ENCODE data around the gene LRRC59. TPM values are rescaled to one million over a fixed set of nuclear protein-coding genes. Genes with fewer than 3 reads are reported as not detected.
"Not testable (repeated sequence)": the region's sequence is repeated elsewhere in the genome, so short reads cannot be mapped to it uniquely, and the experiment has no call there.

Gene LRRC59
- total RNA-seq, 1 experiment from 2014 or later = 177 TPM

- intact Hi-C loops (cut with micrococcal nuclease; ENCODE audit: unreplicated experiment) = no loop called here
- TF ChIP-seq EZH2 (IDR thresholded peaks at IDR 0.05; ENCODE audit: borderline replicate concordance, low read depth, low read length, poor library complexity, severe bottlenecking) (no peak), CTCF (conservative IDR thresholded peaks at IDR 0.05; ENCODE audit: low read depth, low read length) (no peak)
- DNase-seq (ENCODE audit: low spot score) = no peak
- Histone ChIP-seq H3K9me3 (ENCODE audit: low read depth, low read length, poor library complexity, severe bottlenecking) (no peaks in the 10 kb centered on the region), H3K4me1 (ENCODE audit: insufficient read depth, low read length, poor library complexity, severe bottlenecking) (peaks cover 4% of the 10 kb centered on the region), H3K36me3 (ENCODE audit: insufficient read depth, low read length, poor library complexity, severe bottlenecking) (no peaks in the 10 kb centered on the region), H3K27me3 (replicated peaks; ENCODE audit: insufficient read depth, low read depth, low read length, poor library complexity) (no peaks in the 10 kb centered on the region), H3K4me3 (ENCODE audit: low read depth, low read length, poor library complexity, severe bottlenecking) (no peak overlapping the region), H3K27ac (ENCODE audit: low read depth, low read length, poor library complexity, severe bottlenecking) (no peak overlapping the region)
- ChIA-PET CTCF (no interaction called here), POLR2A (ENCODE audit: low non-redundant PET) (no interaction called here)
- no TSS peak for BruUV-seq (replicated peaks)
Measured at GRCh38 chr17:50430821-50431618, 33.7 kb upstream of the LRRC59 start.

GRCh38 chr17:50429793-50430192, 32.5 kb upstream of the LRRC59 start:
- Histone ChIP-seq H3K36me3 (ENCODE audit: insufficient read depth, low read length, poor library complexity, severe bottlenecking) (no peaks in the 10 kb centered on the region), H3K27me3 (replicated peaks; ENCODE audit: insufficient read depth, low read depth, low read length, poor library complexity) (no peaks in the 10 kb centered on the region), H3K4me1 (ENCODE audit: insufficient read depth, low read length, poor library complexity, severe bottlenecking) (peaks cover 15% of the 10 kb centered on the region), H3K4me3 (ENCODE audit: low read depth, low read length, poor library complexity, severe bottlenecking) (no peak overlapping the region), H3K9me3 (ENCODE audit: low read depth, low read length, poor library complexity, severe bottlenecking) (no peaks in the 10 kb centered on the region), H3K27ac (ENCODE audit: low read depth, low read length, poor library complexity, severe bottlenecking) (no peak overlapping the region)
- ChIA-PET POLR2A (ENCODE audit: low non-redundant PET) (no interaction called here), CTCF (no interaction called here)
- DNase-seq (ENCODE audit: low spot score) = no peak
- TF ChIP-seq CTCF (conservative IDR thresholded peaks at IDR 0.05; ENCODE audit: low read depth, low read length) (no peak), EZH2 (IDR thresholded peaks at IDR 0.05; ENCODE audit: borderline replicate concordance, low read depth, low read length, poor library complexity, severe bottlenecking) (no peak)
- intact Hi-C loops (cut with micrococcal nuclease; ENCODE audit: unreplicated experiment) = no loop called here
- BruUV-seq (replicated peaks) = no TSS peak

- Histone ChIP-seq H3K4me3 (ENCODE audit: low read depth, low read length, poor library complexity, severe bottlenecking) (no peak overlapping the region), H3K27ac (ENCODE audit: low read depth, low read length, poor library complexity, severe bottlenecking) (no peak overlapping the region), H3K9me3 (ENCODE audit: low read depth, low read length, poor library complexity, severe bottlenecking) (no peaks in the 10 kb centered on the region), H3K27me3 (replicated peaks; ENCODE audit: insufficient read depth, low read depth, low read length, poor library complexity) (no peaks in the 10 kb centered on the region), H3K36me3 (ENCODE audit: insufficient read depth, low read length, poor library complexity, severe bottlenecking) (no peaks in the 10 kb centered on the region), H3K4me1 (ENCODE audit: insufficient read depth, low read length, poor library complexity, severe bottlenecking) (peaks cover 24% of the 10 kb centered on the region)
- ChIA-PET CTCF (no interaction called here), POLR2A (ENCODE audit: low non-redundant PET) (no interaction called here)
- BruUV-seq (replicated peaks) = no TSS peak
- TF ChIP-seq CTCF (conservative IDR thresholded peaks at IDR 0.05; ENCODE audit: low read depth, low read length) (no peak), EZH2 (IDR thresholded peaks at IDR 0.05; ENCODE audit: borderline replicate concordance, low read depth, low read length, poor library complexity, severe bottlenecking) (no peak)
- intact Hi-C loops (cut with micrococcal nuclease; ENCODE audit: unreplicated experiment) = no loop called here
- DNase-seq (ENCODE audit: low spot score) = no peak
Measured at GRCh38 chr17:50428831-50429424, 31.6 kb upstream of the LRRC59 start.

GRCh38 chr17:50428126-50428525, 30.8 kb upstream of the LRRC59 start:
- H3K4me3 ChIP-seq (ENCODE audit: low read depth, low read length, poor library complexity, severe bottlenecking); intact Hi-C loops (cut with micrococcal nuclease; ENCODE audit: unreplicated experiment); DNase-seq (ENCODE audit: low spot score); POLR2A ChIA-PET (ENCODE audit: low non-redundant PET); H3K27me3 ChIP-seq (replicated peaks; ENCODE audit: insufficient read depth, low read depth, low read length, poor library complexity); H3K9me3 ChIP-seq (ENCODE audit: low read depth, low read length, poor library complexity, severe bottlenecking); H3K36me3 ChIP-seq (ENCODE audit: insufficient read depth, low read length, poor library complexity, severe bottlenecking); CTCF ChIA-PET; H3K27ac ChIP-seq (ENCODE audit: low read depth, low read length, poor library complexity, severe bottlenecking); BruUV-seq (replicated peaks): not testable (repeated sequence)
- peaks cover 31% of the 10 kb centered on the region for H3K4me1 ChIP-seq (ENCODE audit: insufficient read depth, low read length, poor library complexity, severe bottlenecking)

All from A673 (cell line).